HepG2 (cell line): ENCODE data around the gene CEP68. TPM values are rescaled to one million over a fixed set of nuclear protein-coding genes. Genes with fewer than 3 reads are reported as not detected.

Source experiments
- ATAC-seq: fragments of 200-7000 bp; cut with Tn5 transposase; 3 replicates; pipeline ENCODE4 v1.9.1; 2020; ENCODE audit warnings: mild to moderate bottlenecking, moderate library complexity
- BruUV-seq: library from RNA; stranded (reverse); fragments of 400-500 nt; replicated peaks from 2 replicates; lab custom pipeline; 2021; lab: Mats Ljungman, UMichigan
- CTCF ChIA-PET: fragments of 300-600 bp; formaldehyde crosslinking; extraction: SDS; loops from one replicate; lab custom pipeline; 2021; ENCODE audit warnings: low total read pairs, inconsistent platforms, low intra/inter-chr PET ratio; lab: Yijun Ruan, JAX
- POLR2A ChIA-PET: fragments of 350-600 bp; sonication (Branson Sonifier 250); formaldehyde crosslinking; loops from one replicate; lab custom pipeline; 2020; ENCODE audit warnings: antibody characterized with exemption, inconsistent platforms; lab: Yijun Ruan, JAX
- DNase-seq: peaks from one replicate; pipeline ENCODE4 v3.0.0-alpha.2; 2015; ENCODE audit warnings: low spot score
- FAIRE-seq: peaks from 3 replicates; lab custom pipeline; 2011; peaks lifted over from hg19 to GRCh38; lab: Jason Lieb, UNC
- H2AFZ ChIP-seq: one replicate; pipeline ENCODE4 v1.6.1; 2011; ENCODE audit warnings: low read length, inconsistent platforms
- H3K27ac ChIP-seq: fragments of 300-600 bp; 3 replicates; pipeline ENCODE4 v1.8.0; 2011; ENCODE audit warnings: mixed run types, mild to moderate bottlenecking, mixed read lengths, low read length, inconsistent platforms; ENCODE audit not compliant: insufficient read depth; ENCODE audit errors: extremely low read length
- H3K27me3 ChIP-seq, 2 experiments: fragments of 200-600 bp in 1 of 2; 2 replicates in 1 of 2; 3 replicates in 1 of 2; pipeline versions ENCODE4 v1.6.0 to v1.8.0; 2011; ENCODE audit warnings: low read length in 2 of 2, mild to moderate bottlenecking in 2 of 2, moderate library complexity in 2 of 2, inconsistent platforms in 1 of 2; ENCODE audit not compliant: insufficient read depth in 2 of 2, control insufficient read depth in 1 of 2
- H3K36me3 ChIP-seq, 2 experiments: fragments of 200-600 bp in 1 of 2; replicated peaks in 1 of 2; 2 replicates in 1 of 2; 3 replicates in 1 of 2; pipeline versions ENCODE4 v1.5.1 to v1.8.0; 2011; ENCODE audit warnings: low read length in 2 of 2, inconsistent platforms in 1 of 2; ENCODE audit not compliant: insufficient read depth in 2 of 2, control insufficient read depth in 1 of 2
- H3K4me1 ChIP-seq: 2 replicates; pipeline ENCODE4 v1.5.1; 2012; ENCODE audit warnings: low read length, inconsistent platforms; ENCODE audit not compliant: insufficient read depth
- H3K4me2 ChIP-seq: 2 replicates; pipeline ENCODE4 v1.6.0; 2011; ENCODE audit warnings: low read depth, low read length, inconsistent platforms
- H3K4me3 ChIP-seq, 3 experiments: fragments of 200-600 bp in 1 of 3; sonication (generic), shearing (Covaris generic) in 1 of 3; replicated peaks in 1 of 3; 2 replicates each; pipeline ENCODE4 v1.5.1; 2011 to 2016; ENCODE audit warnings: low read length in 3 of 3, inconsistent platforms in 2 of 3, low read depth in 2 of 3, mild to moderate bottlenecking in 2 of 3, control low read depth in 1 of 3, mixed read lengths in 1 of 3; ENCODE audit not compliant: insufficient read depth in 1 of 3
- H3K79me2 ChIP-seq: one replicate; pipeline ENCODE4 v1.6.1; 2011; ENCODE audit warnings: low read length, inconsistent platforms; ENCODE audit not compliant: insufficient read depth
- H3K9ac ChIP-seq: 2 replicates; pipeline ENCODE4 v1.6.0; 2011; ENCODE audit warnings: mild to moderate bottlenecking, low read depth, low read length, inconsistent platforms; ENCODE audit not compliant: insufficient read depth
- H3K9me3 ChIP-seq: 2 replicates; pipeline ENCODE4 v1.5.1; 2012; ENCODE audit warnings: mild to moderate bottlenecking, low read length
- H4K20me1 ChIP-seq: 2 replicates; pipeline ENCODE4 v1.6.0; 2011; ENCODE audit warnings: inconsistent platforms, mild to moderate bottlenecking, low read length, moderate library complexity; ENCODE audit not compliant: insufficient read depth
- ASH2L ChIP-seq: fragments of 300-600, 200-600 bp; sonication (generic); IDR thresholded peaks from 2 replicates; pipeline ENCODE4 v1.7.0; 2017; ENCODE audit warnings: low read depth, mild to moderate bottlenecking, moderate library complexity, mixed read lengths, low read length; ENCODE audit not compliant: insufficient read length
- CEBPB ChIP-seq: IDR thresholded peaks from 2 replicates; pipeline ENCODE4 v1.6.1; 2011; ENCODE audit warnings: low read depth, low read length, improper control_type of control experiment, borderline replicate concordance
- CHD4 ChIP-seq: fragments of 200-600 bp; sonication (generic); IDR thresholded peaks from 2 replicates; pipeline ENCODE4 v1.7.0; 2017; ENCODE audit warnings: mild to moderate bottlenecking, low read length, borderline replicate concordance
- GATAD2A ChIP-seq: IDR thresholded peaks from 2 replicates; pipeline ENCODE4 v1.6.1; 2016
- HMG20B ChIP-seq: conservative IDR thresholded peaks from 2 replicates; pipeline ENCODE4 v1.6.1; 2016; ENCODE audit warnings: missing genetic modification reagents, missing compliant biosample characterization
- JUND ChIP-seq: sonication (generic); formaldehyde crosslinking; IDR thresholded peaks from 2 replicates; pipeline ENCODE4 v1.8.0; 2022; ENCODE audit warnings: mild to moderate bottlenecking, missing genetic modification reagents
- KAT2B ChIP-seq: fragments of 150-350 bp; IDR thresholded peaks from 2 replicates; pipeline ENCODE4 v1.6.1; 2014; ENCODE audit warnings: low read depth, low read length, borderline replicate concordance
- LCORL ChIP-seq, 2 experiments: fragments of 450-650 bp in 1 of 2; sonication (generic) in 1 of 2; formaldehyde crosslinking in 1 of 2; IDR thresholded peaks; 2 replicates each; pipeline versions ENCODE4 v1.5.0 to v1.6.1; 2017 to 2020; ENCODE audit warnings: antibody characterized with exemption in 1 of 2, missing genetic modification reagents in 1 of 2
- NFYC ChIP-seq: IDR thresholded peaks from 2 replicates; pipeline ENCODE4 v1.6.1; 2016; ENCODE audit warnings: missing genetic modification reagents, missing compliant biosample characterization
- RXRB ChIP-seq: IDR thresholded peaks from 2 replicates; pipeline ENCODE4 v1.6.1; 2016; ENCODE audit warnings: borderline replicate concordance, missing genetic modification reagents, missing compliant biosample characterization
- SAP130 ChIP-seq: IDR thresholded peaks from 2 replicates; pipeline ENCODE4 v1.6.1; 2016; ENCODE audit warnings: low read depth
- SIX1 ChIP-seq: sonication (generic); formaldehyde crosslinking; IDR thresholded peaks from 2 replicates; pipeline ENCODE4 v1.4.0; 2020; ENCODE audit warnings: missing genetic modification reagents, borderline replicate concordance
- ZEB1 ChIP-seq: IDR thresholded peaks from 2 replicates; pipeline ENCODE4 v1.6.1; 2012; ENCODE audit warnings: mild to moderate bottlenecking, low read depth, inconsistent platforms; ENCODE audit not compliant: insufficient replicate concordance
- ZNF136 ChIP-seq: sonication (generic); formaldehyde crosslinking; IDR thresholded peaks from 2 replicates; pipeline ENCODE4 v1.8.1; 2022; ENCODE audit warnings: low read depth, mild to moderate bottlenecking, moderate library complexity, missing genetic modification reagents
- ZNF205 ChIP-seq: IDR thresholded peaks from 2 replicates; pipeline ENCODE4 v1.6.1; 2018; ENCODE audit warnings: missing biosample characterization, missing genetic modification reagents
- ZNF256 ChIP-seq: sonication (generic); formaldehyde crosslinking; conservative IDR thresholded peaks from 2 replicates; pipeline ENCODE4 v1.4.0; 2020; ENCODE audit warnings: missing genetic modification reagents
- ZNF317 ChIP-seq: sonication (generic); formaldehyde crosslinking; IDR thresholded peaks from 2 replicates; pipeline ENCODE4 v1.5.0; 2020; ENCODE audit warnings: mild to moderate bottlenecking, missing genetic modification reagents
- WGBS: methylation state at CpG from one replicate; pipeline ENCODE4 v1.1.6; 2017; ENCODE audit warnings: low lambda C conversion rate; 5-methylcytosine and 5-hydroxymethylcytosine counted together
- in situ Hi-C: cut with HindIII; loops from 2 replicates; pipeline ENCODE4 v1.10.0; 2017; ENCODE audit warnings: low pct_unique_long_range_greater_than_20kb; ENCODE audit not compliant: extremely low pct_ligation_motif_present
- intact Hi-C: fragments of 100-400 bp; cut with micrococcal nuclease; formaldehyde crosslinking; loops from one replicate; pipeline ENCODE4 v1.10.0; 2022; ENCODE audit not compliant: unreplicated experiment
- polyA plus RNA-seq, 8 experiments: library from polyadenylated mRNA; depleted of rRNA in 3 of 8; stranded (reverse) in 7 of 8; unstranded in 1 of 8; fragments of >200 nt; fragmentation: Illumina TruSeq in 4 of 8; extraction: Trizol in 4 of 8; gene quantifications; 2 replicates each; pipeline versions ENCODE4 v1.2.1 to v1.2.3, GENCODE V29; 2011 to 2016; ENCODE audit warnings: low read depth in 4 of 8, missing spikeins in 1 of 8, mixed read lengths in 1 of 8; ENCODE audit not compliant: insufficient read depth in 1 of 8
- total RNA-seq, 5 experiments: library from RNA; depleted of rRNA; stranded (reverse); fragments of >200 nt; fragmentation: Illumina TruSeq; extraction: Trizol; gene quantifications; 2 replicates each; pipeline ENCODE4 v1.2.3, GENCODE V29; 2016; ENCODE audit warnings: low read depth in 1 of 5
- TF ChIP-seq, protein P1 (sequence below): sonication (generic); formaldehyde crosslinking; IDR thresholded peaks from 2 replicates; pipeline ENCODE4 v1.4.0; 2020; ENCODE audit warnings: missing genetic modification reagents
- TF ChIP-seq, protein P2 (sequence below): sonication (generic); formaldehyde crosslinking; conservative IDR thresholded peaks from 2 replicates; pipeline ENCODE4 v1.8.1; 2023; ENCODE audit warnings: missing genetic modification reagents
- TF ChIP-seq, protein P3 (sequence below): sonication (generic); formaldehyde crosslinking; IDR thresholded peaks from 2 replicates; pipeline ENCODE4 v1.4.0; 2020; ENCODE audit warnings: missing genetic modification reagents
- TF ChIP-seq, protein P4 (sequence below): sonication (generic); formaldehyde crosslinking; IDR thresholded peaks from 2 replicates; pipeline ENCODE4 v1.5.0; 2020; ENCODE audit warnings: missing genetic modification reagents

CEP68 gene
- total and polyA plus RNA-seq, 2 of the 13 experiments (the other 11 are each of a cell fraction or from before 2014, with no cell fraction given): 5.7 to 9.3 TPM

DNA sequence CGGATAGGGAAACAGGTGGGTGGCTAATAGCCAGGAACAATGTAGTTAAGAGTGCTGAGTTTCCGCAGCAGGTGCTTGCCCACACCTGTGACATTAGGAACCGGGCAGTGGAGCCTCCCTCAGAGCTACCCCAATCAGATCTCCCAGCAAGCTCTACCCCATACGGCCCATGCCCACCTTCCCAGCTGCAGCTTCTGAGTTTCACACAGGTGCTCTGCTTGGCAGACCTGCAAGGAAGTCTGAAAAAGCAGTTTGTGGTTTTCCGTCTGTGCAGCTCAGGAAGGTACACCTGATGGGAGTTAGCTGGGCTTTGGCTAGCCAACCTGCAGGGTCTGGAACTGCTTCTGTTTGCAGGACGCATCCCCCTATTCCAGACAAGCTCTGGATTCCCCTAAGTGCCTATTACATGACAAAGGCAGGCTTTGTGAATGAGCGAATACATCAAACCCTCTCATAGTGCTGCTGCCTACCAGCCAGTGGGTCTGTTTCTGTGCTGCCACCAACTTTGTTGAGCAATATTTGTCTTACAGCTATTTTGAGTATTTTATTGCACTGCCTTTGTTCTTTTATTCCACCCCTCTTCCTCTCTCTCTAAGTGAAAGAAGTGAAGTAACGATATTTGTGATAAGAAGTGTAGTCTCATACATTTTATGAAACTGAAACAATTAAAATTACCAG, 24.7 kb upstream of the CEP68 start:
- no TSS peak for BruUV-seq
- Histone ChIP-seq H3K36me3 (no peaks in the 10 kb centered on the region), H2AFZ (no peak overlapping the region), H3K27me3 (no peaks in the 10 kb centered on the region), H3K27ac (peak overlapping the region; percentile 7), H3K9me3 (no peaks in the 10 kb centered on the region), H3K4me3 (no peak overlapping the region), H3K4me1 (peaks cover 39% of the 10 kb centered on the region), H3K79me2 (no peaks in the 10 kb centered on the region), H3K4me2 (peak overlapping the region; percentile 43), H3K9ac (no peak overlapping the region), H4K20me1 (no peaks in the 10 kb centered on the region)
- in situ Hi-C loops: no loop called here
- WGBS: 65% methylated on average over 8 of the region's 8 CpGs
- intact Hi-C loops: no loop called here
- ChIA-PET CTCF (no interaction called here), POLR2A (interaction anchor here (0.9 to 1.6 kb wide), 4 partner anchors 24 to 114 kb away, joined by 3 to 7 read pairs (median 4); partner anchors contain the start of genes CEP68 and RAB1A)
- ATAC-seq (peak; percentile 85), FAIRE-seq (peak; percentile 89), DNase-seq (peak; percentile 95)
- TF ChIP-seq ZNF256 (CRISPR knock-in tag): no peak
- peak; percentile 35 for TF ChIP-seq ZEB1
- no peak for TF ChIP-seq ZNF317
- TF ChIP-seq CEBPB: peak; percentile 93
- no peak for TF ChIP-seq LCORL (IDR thresholded peaks at IDR 0.05)
- peak; percentile 72 for TF ChIP-seq LCORL (CRISPR knock-in tag; IDR thresholded peaks at IDR 0.05)
- TF ChIP-seq, protein P1, sequence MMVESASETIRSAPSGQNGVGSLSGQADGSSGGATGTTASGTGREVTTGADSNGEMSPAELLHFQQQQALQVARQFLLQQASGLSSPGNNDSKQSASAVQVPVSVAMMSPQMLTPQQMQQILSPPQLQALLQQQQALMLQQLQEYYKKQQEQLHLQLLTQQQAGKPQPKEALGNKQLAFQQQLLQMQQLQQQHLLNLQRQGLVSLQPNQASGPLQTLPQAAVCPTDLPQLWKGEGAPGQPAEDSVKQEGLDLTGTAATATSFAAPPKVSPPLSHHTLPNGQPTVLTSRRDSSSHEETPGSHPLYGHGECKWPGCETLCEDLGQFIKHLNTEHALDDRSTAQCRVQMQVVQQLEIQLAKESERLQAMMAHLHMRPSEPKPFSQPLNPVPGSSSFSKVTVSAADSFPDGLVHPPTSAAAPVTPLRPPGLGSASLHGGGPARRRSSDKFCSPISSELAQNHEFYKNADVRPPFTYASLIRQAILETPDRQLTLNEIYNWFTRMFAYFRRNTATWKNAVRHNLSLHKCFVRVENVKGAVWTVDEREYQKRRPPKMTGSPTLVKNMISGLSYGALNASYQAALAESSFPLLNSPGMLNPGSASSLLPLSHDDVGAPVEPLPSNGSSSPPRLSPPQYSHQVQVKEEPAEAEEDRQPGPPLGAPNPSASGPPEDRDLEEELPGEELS (CRISPR knock-in tag): no peak
- TF ChIP-seq, protein P2, sequence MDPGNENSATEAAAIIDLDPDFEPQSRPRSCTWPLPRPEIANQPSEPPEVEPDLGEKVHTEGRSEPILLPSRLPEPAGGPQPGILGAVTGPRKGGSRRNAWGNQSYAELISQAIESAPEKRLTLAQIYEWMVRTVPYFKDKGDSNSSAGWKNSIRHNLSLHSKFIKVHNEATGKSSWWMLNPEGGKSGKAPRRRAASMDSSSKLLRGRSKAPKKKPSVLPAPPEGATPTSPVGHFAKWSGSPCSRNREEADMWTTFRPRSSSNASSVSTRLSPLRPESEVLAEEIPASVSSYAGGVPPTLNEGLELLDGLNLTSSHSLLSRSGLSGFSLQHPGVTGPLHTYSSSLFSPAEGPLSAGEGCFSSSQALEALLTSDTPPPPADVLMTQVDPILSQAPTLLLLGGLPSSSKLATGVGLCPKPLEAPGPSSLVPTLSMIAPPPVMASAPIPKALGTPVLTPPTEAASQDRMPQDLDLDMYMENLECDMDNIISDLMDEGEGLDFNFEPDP (CRISPR knock-in tag): 0 out of 2 replicates have a peak, but pooled peaks have one; percentile 83
- no peak for TF ChIP-seq ZNF136 (CRISPR knock-in tag)
- peak; percentile 46 for TF ChIP-seq SAP130 (CRISPR knock-in tag)
- TF ChIP-seq KAT2B: no peak
- peak; percentile 31 for TF ChIP-seq ASH2L
- no peak for TF ChIP-seq JUND
- TF ChIP-seq RXRB: peak; percentile 40; the same call in 1 of the 2 replicates
- TF ChIP-seq, protein P3, sequence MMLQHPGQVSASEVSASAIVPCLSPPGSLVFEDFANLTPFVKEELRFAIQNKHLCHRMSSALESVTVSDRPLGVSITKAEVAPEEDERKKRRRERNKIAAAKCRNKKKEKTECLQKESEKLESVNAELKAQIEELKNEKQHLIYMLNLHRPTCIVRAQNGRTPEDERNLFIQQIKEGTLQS: no peak
- peak; percentile 86 for TF ChIP-seq GATAD2A (CRISPR knock-in tag)
- no peak for TF ChIP-seq ZNF205 (CRISPR knock-in tag)
- TF ChIP-seq, protein P4, sequence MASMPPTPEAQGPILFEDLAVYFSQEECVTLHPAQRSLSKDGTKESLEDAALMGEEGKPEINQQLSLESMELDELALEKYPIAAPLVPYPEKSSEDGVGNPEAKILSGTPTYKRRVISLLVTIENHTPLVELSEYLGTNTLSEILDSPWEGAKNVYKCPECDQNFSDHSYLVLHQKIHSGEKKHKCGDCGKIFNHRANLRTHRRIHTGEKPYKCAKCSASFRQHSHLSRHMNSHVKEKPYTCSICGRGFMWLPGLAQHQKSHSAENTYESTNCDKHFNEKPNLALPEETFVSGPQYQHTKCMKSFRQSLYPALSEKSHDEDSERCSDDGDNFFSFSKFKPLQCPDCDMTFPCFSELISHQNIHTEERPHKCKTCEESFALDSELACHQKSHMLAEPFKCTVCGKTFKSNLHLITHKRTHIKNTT (CRISPR knock-in tag): no peak
- peak; percentile 59; the same call in 1 of the 2 replicates for TF ChIP-seq HMG20B (CRISPR knock-in tag)
- peak; percentile 22; the same call in 1 of the 2 replicates for TF ChIP-seq NFYC (CRISPR knock-in tag)
- peak; percentile 8; the same call in 1 of the 2 replicates for TF ChIP-seq SIX1 (CRISPR knock-in tag)
- TF ChIP-seq CHD4: no peak
